GM12872 (cell line): ENCODE data around the gene NDUFS4.

Source experiments
- TF ChIP-seq, protein P1 (sequence below): IDR thresholded peaks from 3 replicates; pipeline ENCODE4 v1.5.1; 2011; ENCODE audit warnings: low read depth, mild to moderate bottlenecking, low read length, moderate library complexity; ENCODE audit not compliant: insufficient read depth

NDUFS4 gene

DNA sequence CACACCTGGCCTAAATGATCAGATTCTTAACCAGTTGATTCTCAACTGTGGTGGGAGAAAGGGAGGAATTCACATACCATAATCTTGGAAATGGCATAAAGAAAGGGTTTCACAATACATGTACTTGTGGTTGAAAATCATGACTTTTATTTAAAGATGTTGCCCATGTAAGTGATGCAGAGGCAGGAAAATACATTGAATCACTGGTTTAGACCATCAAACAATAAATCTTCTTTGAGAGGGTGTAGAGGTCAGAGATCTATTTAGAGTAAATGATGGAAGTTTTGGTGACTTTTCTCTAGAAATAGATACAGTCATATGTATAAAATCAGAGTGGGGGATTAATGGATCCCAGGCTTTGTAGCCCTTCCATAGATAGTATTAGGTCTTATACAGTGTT, 15.4 kb downstream of the NDUFS4 start:
- TF ChIP-seq, protein P1, sequence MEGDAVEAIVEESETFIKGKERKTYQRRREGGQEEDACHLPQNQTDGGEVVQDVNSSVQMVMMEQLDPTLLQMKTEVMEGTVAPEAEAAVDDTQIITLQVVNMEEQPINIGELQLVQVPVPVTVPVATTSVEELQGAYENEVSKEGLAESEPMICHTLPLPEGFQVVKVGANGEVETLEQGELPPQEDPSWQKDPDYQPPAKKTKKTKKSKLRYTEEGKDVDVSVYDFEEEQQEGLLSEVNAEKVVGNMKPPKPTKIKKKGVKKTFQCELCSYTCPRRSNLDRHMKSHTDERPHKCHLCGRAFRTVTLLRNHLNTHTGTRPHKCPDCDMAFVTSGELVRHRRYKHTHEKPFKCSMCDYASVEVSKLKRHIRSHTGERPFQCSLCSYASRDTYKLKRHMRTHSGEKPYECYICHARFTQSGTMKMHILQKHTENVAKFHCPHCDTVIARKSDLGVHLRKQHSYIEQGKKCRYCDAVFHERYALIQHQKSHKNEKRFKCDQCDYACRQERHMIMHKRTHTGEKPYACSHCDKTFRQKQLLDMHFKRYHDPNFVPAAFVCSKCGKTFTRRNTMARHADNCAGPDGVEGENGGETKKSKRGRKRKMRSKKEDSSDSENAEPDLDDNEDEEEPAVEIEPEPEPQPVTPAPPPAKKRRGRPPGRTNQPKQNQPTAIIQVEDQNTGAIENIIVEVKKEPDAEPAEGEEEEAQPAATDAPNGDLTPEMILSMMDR, result no peak

DNA sequence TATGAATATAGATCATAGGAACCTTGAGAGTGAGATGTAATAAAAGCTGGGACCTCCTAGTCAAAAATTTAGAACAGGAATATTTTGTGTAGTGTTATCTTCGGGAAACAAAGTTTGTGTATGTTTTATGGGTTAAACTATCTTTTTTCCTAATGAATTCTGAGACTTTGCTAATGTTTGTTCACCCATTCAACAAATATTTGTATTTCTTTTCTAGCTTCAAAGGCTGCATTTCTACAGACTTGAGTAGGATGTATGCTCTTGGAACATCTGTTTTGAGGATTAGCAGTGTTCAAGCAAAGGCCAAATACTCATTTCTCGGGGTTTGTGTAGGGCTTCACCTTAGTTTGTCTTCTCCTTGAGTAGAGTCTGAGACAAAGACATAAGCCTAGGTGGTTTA, 16.2 kb downstream of the NDUFS4 start:
- TF ChIP-seq, protein P1, result no peak

DNA sequence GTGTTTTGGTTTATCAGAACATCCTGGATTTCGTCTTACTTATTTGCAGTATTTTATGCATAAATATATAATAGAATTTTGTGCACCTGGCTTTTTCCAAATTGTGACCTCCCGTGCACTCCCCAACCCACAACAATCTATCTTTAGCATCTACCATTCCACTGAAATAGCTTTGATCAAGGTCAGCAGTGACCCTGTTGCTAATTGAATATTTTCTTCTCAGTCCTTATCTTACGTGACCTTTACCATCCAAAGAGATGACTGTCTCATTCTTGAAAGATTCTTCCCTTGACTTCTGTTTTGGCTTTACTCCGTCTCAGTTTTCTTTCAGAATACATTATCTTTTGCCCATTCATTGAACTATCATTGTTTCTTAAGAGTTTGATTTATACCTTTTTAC, 18.4 kb downstream of the NDUFS4 start:
- TF ChIP-seq, protein P1, result no peak

DNA sequence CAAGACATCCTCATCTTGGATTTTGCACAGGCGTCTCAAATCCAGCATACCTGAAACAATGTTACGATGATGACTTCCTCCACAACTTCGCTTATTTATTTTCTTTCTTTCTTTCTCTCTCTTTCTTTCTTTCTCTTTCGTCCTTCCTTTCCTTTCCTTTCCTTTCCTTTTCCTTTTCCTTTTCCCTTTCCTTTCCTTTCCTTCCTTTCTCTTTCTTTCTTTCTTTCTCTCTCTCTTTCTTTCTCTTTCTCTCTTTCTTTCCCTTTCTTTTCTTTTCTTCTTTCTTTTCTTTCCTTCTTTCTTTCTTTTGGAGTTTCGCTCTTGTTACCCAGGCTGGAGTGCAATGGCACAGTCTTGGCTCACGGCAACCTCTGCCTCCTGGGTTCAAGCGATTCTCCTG, 20.1 kb downstream of the NDUFS4 start:
- TF ChIP-seq, protein P1, result no peak

DNA sequence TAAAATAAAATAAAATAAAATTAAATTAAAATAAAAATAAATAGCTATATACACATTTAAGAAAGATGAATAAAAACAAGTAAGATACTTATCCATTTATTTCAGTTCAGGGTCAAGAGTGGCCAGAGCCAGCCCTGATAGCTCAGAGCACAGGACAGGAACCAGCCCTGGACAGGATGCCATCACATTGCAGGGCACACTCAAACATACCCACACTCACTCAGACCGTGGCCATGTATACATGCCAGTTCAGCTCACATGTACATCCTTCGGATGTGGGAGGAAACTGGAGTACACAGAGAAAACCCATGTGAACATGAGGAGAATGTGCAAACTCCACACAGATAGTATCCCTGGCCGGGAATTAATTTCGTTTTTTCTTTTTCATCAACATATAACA, 21.8 kb downstream of the NDUFS4 start:
- TF ChIP-seq, protein P1, result no peak

DNA sequence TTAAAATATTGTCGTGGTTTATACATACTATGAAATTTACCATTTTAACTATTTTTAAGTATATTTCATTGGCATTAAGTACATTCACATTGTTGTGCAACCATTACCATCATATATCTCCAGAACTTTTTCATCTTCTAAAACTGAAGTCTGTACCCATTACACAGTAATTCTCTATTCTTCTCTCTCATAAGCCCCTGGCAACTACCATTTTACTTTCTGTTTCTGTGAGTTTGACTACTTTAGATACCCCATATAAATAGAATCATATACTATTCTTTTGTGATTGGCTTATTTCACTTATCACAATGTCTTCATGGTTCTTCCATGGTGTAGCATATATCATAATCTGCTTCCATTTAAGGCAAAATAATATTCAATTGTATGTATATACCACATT, 30.3 kb downstream of the NDUFS4 start:
- TF ChIP-seq, protein P1, result no peak

DNA sequence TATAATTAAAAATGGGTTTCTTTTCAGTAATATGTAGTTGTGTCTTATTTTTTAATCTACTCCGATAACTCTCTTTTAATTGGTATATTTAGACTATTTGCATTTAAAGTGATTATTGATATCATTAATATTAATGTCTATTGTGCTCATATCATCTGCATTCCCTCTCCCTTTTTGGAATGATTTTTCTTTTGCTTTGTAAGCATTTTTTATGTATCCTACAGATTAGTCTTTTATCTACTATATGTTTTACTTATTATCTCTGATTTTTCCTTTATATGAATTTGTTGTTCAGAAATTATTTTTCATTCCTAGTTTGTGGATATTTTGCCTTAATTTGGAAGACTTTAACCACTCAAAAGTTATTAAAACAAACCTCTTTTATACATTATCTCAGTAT, 34.0 kb downstream of the NDUFS4 start:
- TF ChIP-seq, protein P1, result no peak

DNA sequence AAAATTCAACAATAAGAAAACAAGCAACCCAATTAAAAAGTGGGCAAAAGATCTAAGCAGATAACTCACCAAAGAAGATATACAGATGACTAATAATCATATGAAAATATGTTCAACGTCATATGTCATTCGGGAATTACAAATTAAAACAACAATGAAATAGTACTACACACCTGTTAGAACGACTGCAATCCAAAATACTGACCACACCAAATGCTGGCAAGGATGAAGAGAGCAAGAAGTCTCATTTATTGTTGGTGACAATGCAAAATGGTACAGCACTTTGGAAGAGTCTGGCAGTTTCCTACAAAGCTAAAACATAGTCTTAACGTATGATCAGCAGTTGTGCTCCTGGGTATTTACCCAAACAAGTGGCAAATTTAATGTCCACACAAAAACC, 37.5 kb downstream of the NDUFS4 start:
- TF ChIP-seq, protein P1, result no peak
